ENCODE results near the gene MRPL12. TPM values are rescaled to one million over a fixed set of nuclear protein-coding genes. Genes with fewer than 3 reads are reported as not detected.

Gene MRPL12
- total and polyA plus RNA-seq, 8 donors: 27.2 to 72.2 (median 35.3) TPM

- no peaks in the 10 kb centered on the region for H3K27me3 ChIP-seq
- no peak overlapping the region for H3K4me3 ChIP-seq
- H3K9me3 ChIP-seq: no peaks in the 10 kb centered on the region
- H3K4me1 ChIP-seq: peaks cover 0 to 7% of the 10 kb centered on the region in 2 donors
- H3K36me3 ChIP-seq: peaks cover 0 to 100% of the 10 kb centered on the region in 2 donors
- intact Hi-C loops (cut with DNase I): no loop called here
- DNase-seq: no peak
- no peak for ATAC-seq
- no peak for TF ChIP-seq CTCF (IDR thresholded peaks at IDR 0.05)
- H3K27ac ChIP-seq: no peak overlapping the region
Measured at GRCh38 chr17:81690549-81690948, 12.6 kb upstream of the MRPL12 start.

GRCh38 chr17:81691196-81691595 is 12.0 kb upstream of the MRPL12 start:
- TF ChIP-seq CTCF (IDR thresholded peaks at IDR 0.05): no peak
- intact Hi-C loops (cut with DNase I): no loop called here

GRCh38 chr17:81691608-81692007 is 11.6 kb upstream of the MRPL12 start:
- H3K4me1 ChIP-seq: no peaks in the 10 kb centered on the region
- ATAC-seq (no peak), DNase-seq (no peak)
- no peak for TF ChIP-seq CTCF (IDR thresholded peaks at IDR 0.05)
- no peaks in the 10 kb centered on the region for H3K27me3 ChIP-seq
- peaks cover 0 to 100% of the 10 kb centered on the region in 2 donors for H3K36me3 ChIP-seq
- no peaks in the 10 kb centered on the region for H3K9me3 ChIP-seq
- intact Hi-C loops (cut with DNase I): no loop called here
- no peak overlapping the region for H3K27ac ChIP-seq
- no peak overlapping the region for H3K4me3 ChIP-seq

More at GRCh38 chr17:81691196-81691595, 12.0 kb upstream of the MRPL12 start:
- H3K4me1 ChIP-seq: peaks cover 0 to under 1% of the 10 kb centered on the region in 2 donors
- H3K27ac ChIP-seq: no peak overlapping the region
- H3K9me3 ChIP-seq: no peaks in the 10 kb centered on the region
- no peak for DNase-seq
- H3K36me3 ChIP-seq: peaks cover 0 to 100% of the 10 kb centered on the region in 2 donors
- no peak overlapping the region for H3K4me3 ChIP-seq
- no peaks in the 10 kb centered on the region for H3K27me3 ChIP-seq
- no peak for ATAC-seq

- Histone ChIP-seq H3K9me3 (no peaks in the 10 kb centered on the region), H3K36me3 (peaks cover 0 to 100% of the 10 kb centered on the region in 2 donors), H3K4me1 (no peaks in the 10 kb centered on the region), H3K27ac (no peak overlapping the region), H3K27me3 (no peaks in the 10 kb centered on the region), H3K4me3 (no peak overlapping the region)
- TF ChIP-seq CTCF (IDR thresholded peaks at IDR 0.05): no peak
- ATAC-seq: no peak
- intact Hi-C loops (cut with DNase I): no loop called here
- DNase-seq: no peak
Measured at GRCh38 chr17:81693509-81694210, 9.5 kb upstream of the MRPL12 start.

- Histone ChIP-seq H3K9me3 (no peaks in the 10 kb centered on the region), H3K27ac (no peak overlapping the region), H3K36me3 (peaks cover 0 to 100% of the 10 kb centered on the region in 2 donors), H3K4me1 (no peaks in the 10 kb centered on the region), H3K4me3 (no peak overlapping the region), H3K27me3 (no peaks in the 10 kb centered on the region)
- no peak for ATAC-seq
- no peak for DNase-seq
- intact Hi-C loops (cut with DNase I): no loop called here
- TF ChIP-seq CTCF (IDR thresholded peaks at IDR 0.05): no peak
Measured at GRCh38 chr17:81694810-81695209, 8.4 kb upstream of the MRPL12 start.
